Measurements from ENCODE around the gene RAB6A.

The RAB6A gene

DNA sequence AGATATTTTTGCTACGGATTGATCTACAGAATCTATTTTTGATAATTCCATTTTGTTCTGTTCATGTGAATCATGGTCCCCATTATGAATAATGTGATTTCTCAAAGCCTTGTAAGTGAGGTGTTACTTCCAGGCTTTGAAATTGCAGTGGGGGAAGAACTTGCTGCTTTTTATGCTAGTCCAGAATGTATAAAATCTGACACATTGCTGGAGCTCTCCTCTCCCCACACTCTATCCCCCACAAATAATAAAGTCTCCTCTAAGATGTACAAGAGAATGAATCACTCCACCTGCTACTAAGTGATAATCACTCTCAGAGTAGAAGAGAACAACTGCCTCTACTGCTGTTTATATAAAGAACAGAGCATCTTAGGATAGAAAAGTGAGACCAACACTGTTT lies 5.9 kb upstream of the RAB6A start:
- Histone ChIP-seq H3K36me3 (ENCODE audit: control insufficient read depth, insufficient read depth, low read length) (no peaks in the 10 kb centered on the region), H3K27ac (ENCODE audit: insufficient read depth, low read depth, low read length, poor library complexity, severe bottlenecking) (no peak overlapping the region), H3K4me1 (ENCODE audit: control insufficient read depth, insufficient read depth, low read length) (no peaks in the 10 kb centered on the region), H3K27me3 (ENCODE audit: control insufficient read depth, insufficient read depth, low read length, poor library complexity, severe bottlenecking) (no peaks in the 10 kb centered on the region), H3K4me3 (ENCODE audit: insufficient read depth, low read depth, low read length) (no peak overlapping the region), H3K9me3 (ENCODE audit: control insufficient read depth, low read length) (no peaks in the 10 kb centered on the region)
- WGBS, 2 experiments: 100% methylated on average over 1 of the region's 1 CpG

DNA sequence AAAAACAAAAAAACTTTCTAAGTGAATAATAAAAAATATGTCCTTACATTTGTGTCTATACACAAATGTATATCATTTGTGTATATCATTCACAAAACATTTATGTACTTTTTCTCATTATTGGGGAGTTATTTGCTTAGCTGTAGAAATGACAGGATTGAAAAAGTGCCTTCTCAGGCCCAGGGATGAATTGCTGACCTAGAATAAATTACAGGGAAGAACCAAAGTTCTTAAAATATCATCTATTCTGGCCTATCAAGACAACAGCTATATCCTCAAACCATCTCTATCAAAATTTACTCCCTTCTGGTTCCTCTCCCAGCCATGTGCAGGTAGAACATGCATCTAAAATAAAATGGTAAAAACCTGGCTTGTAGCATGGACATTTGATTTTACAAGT lies 1.9 kb upstream of the RAB6A start:
- Histone ChIP-seq H3K27ac (ENCODE audit: insufficient read depth, low read depth, low read length, poor library complexity, severe bottlenecking) (no peak overlapping the region), H3K4me1 (ENCODE audit: control insufficient read depth, insufficient read depth, low read length) (peaks cover 11% of the 10 kb centered on the region), H3K4me3 (ENCODE audit: insufficient read depth, low read depth, low read length) (no peak overlapping the region), H3K36me3 (ENCODE audit: control insufficient read depth, insufficient read depth, low read length) (no peaks in the 10 kb centered on the region), H3K9me3 (ENCODE audit: control insufficient read depth, low read length) (no peaks in the 10 kb centered on the region), H3K27me3 (ENCODE audit: control insufficient read depth, insufficient read depth, low read length, poor library complexity, severe bottlenecking) (no peaks in the 10 kb centered on the region)

DNA sequence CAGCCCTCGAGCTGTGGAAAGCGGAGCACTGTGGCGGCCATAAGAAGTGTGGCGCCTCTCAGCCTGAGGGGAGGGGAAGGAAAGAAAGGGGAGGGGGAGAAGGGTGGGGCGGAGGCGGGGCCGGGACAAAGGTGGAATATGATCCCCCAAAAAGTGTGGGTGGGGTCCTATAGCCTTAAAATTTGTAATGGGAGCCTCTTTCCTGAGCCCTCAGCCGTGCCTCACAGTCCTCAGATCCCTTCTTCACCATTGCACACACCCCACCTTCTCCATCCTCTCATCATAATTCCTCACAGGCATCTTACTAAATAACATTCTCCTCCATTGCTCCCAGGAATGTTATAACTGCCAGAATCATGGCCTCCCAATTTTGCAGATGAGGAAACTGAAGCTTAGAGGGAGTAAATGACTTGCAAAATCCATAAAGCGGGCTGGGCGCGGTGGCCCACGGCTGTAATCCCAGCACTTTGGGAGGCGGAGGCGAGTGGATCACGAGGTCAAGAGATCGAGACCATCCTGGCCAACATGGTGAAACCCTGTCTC lies 600 bp upstream of the RAB6A start:
- H3K36me3 ChIP-seq (ENCODE audit: control insufficient read depth, insufficient read depth, low read length): no peaks in the 10 kb centered on the region
- no peaks in the 10 kb centered on the region for H3K27me3 ChIP-seq (ENCODE audit: control insufficient read depth, insufficient read depth, low read length, poor library complexity, severe bottlenecking)
- no peaks in the 10 kb centered on the region for H3K9me3 ChIP-seq (ENCODE audit: control insufficient read depth, low read length)
- H3K4me3 ChIP-seq (ENCODE audit: insufficient read depth, low read depth, low read length): peak overlapping the region; percentile 88
- no peak overlapping the region for H3K27ac ChIP-seq (ENCODE audit: insufficient read depth, low read depth, low read length, poor library complexity, severe bottlenecking)
- WGBS, 2 experiments: 46 to 47% methylated on average over 15 to 16 of the region's 16 CpGs
- peaks cover 11% of the 10 kb centered on the region for H3K4me1 ChIP-seq (ENCODE audit: control insufficient read depth, insufficient read depth, low read length)

DNA sequence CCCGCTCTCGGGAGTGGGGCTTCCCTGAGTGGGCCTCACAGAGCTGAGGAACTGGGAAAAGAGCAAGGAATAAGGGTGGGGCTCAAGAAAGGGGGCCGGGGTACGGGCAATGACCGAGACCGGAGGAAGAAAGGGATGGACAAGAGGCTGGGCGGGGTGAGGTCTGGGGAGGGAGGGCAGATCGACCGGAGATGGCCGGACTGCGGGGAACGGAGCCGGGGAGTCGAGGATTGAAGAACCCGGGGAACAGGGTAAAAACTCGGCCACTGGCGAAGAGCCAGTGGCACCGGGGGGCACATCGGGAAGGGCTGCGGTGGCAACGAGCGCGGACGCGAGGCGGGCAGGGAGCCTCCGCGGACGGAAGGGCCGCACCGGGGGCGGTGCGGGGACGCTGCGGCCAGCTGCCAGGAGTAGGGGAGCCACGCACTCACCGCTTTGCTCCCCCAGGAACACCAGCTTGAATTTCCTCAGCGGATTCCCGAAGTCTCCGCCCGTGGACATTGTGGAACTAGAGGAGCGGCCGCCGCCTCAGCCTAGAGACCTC lies 667 bp downstream of the RAB6A start:
- WGBS, 2 experiments: 0 to 1% methylated on average over 44 of the region's 44 CpGs
- Histone ChIP-seq H3K4me3 (ENCODE audit: insufficient read depth, low read depth, low read length) (peak overlapping the region; percentile 88), H3K4me1 (ENCODE audit: control insufficient read depth, insufficient read depth, low read length) (peaks cover 11% of the 10 kb centered on the region), H3K9me3 (ENCODE audit: control insufficient read depth, low read length) (no peaks in the 10 kb centered on the region), H3K27me3 (ENCODE audit: control insufficient read depth, insufficient read depth, low read length, poor library complexity, severe bottlenecking) (no peaks in the 10 kb centered on the region), H3K27ac (ENCODE audit: insufficient read depth, low read depth, low read length, poor library complexity, severe bottlenecking) (peak overlapping the region; percentile 62), H3K36me3 (ENCODE audit: control insufficient read depth, insufficient read depth, low read length) (no peaks in the 10 kb centered on the region)

DNA sequence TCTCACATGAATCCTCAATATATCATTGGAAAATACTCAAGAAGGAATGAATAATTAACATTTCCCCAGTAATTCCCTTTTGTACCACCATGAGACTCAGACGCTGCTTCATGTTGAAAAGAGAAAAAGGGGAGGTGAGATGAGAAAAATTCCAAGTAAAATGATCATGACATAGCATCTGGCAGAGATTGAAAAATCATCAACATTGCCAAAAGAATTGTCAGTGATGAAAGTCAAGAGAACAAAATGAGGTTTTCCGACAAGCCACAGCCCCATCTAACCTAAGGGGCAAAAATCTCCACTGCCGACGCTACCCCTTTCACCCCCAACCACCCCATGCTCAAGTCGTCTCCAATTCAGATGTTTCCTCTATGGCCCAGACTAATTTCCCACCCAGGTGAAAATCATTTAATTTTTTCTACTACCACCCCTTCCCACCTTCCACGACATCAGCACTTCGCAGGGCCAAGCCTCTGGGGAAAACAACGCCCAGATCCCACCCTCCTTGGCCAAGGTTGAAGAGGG lies 1.2 kb downstream of the RAB6A start:
- Histone ChIP-seq H3K27me3 (ENCODE audit: control insufficient read depth, insufficient read depth, low read length, poor library complexity, severe bottlenecking) (no peaks in the 10 kb centered on the region), H3K4me1 (ENCODE audit: control insufficient read depth, insufficient read depth, low read length) (peaks cover 11% of the 10 kb centered on the region), H3K27ac (ENCODE audit: insufficient read depth, low read depth, low read length, poor library complexity, severe bottlenecking) (no peak overlapping the region), H3K4me3 (ENCODE audit: insufficient read depth, low read depth, low read length) (peak overlapping the region; percentile 88), H3K36me3 (ENCODE audit: control insufficient read depth, insufficient read depth, low read length) (no peaks in the 10 kb centered on the region), H3K9me3 (ENCODE audit: control insufficient read depth, low read length) (no peaks in the 10 kb centered on the region)
- 0 to 2% methylated on average over 7 to 8 of the region's 8 CpGs for WGBS, 2 experiments

DNA sequence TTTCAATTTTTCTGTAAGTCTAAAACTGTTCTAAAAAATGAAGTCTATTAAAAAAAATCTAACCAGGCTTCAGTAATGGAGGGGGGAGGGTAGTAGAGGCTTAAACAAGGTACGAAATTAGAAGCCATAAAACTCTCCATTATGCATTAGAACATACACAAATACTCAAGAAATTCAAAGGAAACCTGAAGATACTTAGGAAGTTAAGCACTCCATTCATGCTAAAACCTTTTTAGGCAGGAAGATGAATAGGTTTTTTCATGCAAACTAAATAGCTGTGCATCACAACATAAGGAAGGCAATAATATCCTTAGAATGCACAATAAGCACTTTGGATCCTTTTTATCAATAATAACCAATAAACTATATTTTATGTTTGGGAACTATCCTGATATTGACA lies 2.4 kb downstream of the RAB6A start:
- Histone ChIP-seq H3K4me3 (ENCODE audit: insufficient read depth, low read depth, low read length) (peak overlapping the region; percentile 88), H3K4me1 (ENCODE audit: control insufficient read depth, insufficient read depth, low read length) (peaks cover 11% of the 10 kb centered on the region), H3K27me3 (ENCODE audit: control insufficient read depth, insufficient read depth, low read length, poor library complexity, severe bottlenecking) (no peaks in the 10 kb centered on the region), H3K9me3 (ENCODE audit: control insufficient read depth, low read length) (no peaks in the 10 kb centered on the region), H3K27ac (ENCODE audit: insufficient read depth, low read depth, low read length, poor library complexity, severe bottlenecking) (no peak overlapping the region), H3K36me3 (ENCODE audit: control insufficient read depth, insufficient read depth, low read length) (no peaks in the 10 kb centered on the region)
- 50% methylated on average over 1 of the region's 1 CpG; no CpG with 5 or more reads in 1 of the 2 experiments for WGBS, 2 experiments

DNA sequence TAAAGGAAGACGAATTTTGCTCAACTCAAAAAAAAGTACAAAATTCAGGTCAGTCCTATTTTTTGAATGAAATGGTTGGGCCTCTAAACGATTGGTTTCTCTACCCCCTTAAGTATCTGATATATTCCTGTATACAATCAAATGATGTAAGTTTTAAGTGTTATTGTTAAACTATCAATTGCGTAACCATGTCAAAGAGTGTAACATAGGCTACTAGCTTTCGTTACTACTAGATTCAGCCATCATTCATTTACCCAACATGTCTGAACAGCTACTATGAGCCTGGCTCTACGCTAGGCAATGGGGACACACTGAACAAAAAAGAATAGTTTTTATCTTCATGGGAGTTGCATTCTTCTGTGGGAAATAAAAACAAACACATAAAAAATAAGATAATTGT lies 3.3 kb downstream of the RAB6A start:
- H3K9me3 ChIP-seq (ENCODE audit: control insufficient read depth, low read length): no peaks in the 10 kb centered on the region
- no peaks in the 10 kb centered on the region for H3K36me3 ChIP-seq (ENCODE audit: control insufficient read depth, insufficient read depth, low read length)
- H3K4me3 ChIP-seq (ENCODE audit: insufficient read depth, low read depth, low read length): no peak overlapping the region
- 88 to 96% methylated on average over 3 to 5 of the region's 5 CpGs for WGBS, 2 experiments
- no peaks in the 10 kb centered on the region for H3K27me3 ChIP-seq (ENCODE audit: control insufficient read depth, insufficient read depth, low read length, poor library complexity, severe bottlenecking)
- H3K27ac ChIP-seq (ENCODE audit: insufficient read depth, low read depth, low read length, poor library complexity, severe bottlenecking): no peak overlapping the region
- peaks cover 11% of the 10 kb centered on the region for H3K4me1 ChIP-seq (ENCODE audit: control insufficient read depth, insufficient read depth, low read length)

DNA sequence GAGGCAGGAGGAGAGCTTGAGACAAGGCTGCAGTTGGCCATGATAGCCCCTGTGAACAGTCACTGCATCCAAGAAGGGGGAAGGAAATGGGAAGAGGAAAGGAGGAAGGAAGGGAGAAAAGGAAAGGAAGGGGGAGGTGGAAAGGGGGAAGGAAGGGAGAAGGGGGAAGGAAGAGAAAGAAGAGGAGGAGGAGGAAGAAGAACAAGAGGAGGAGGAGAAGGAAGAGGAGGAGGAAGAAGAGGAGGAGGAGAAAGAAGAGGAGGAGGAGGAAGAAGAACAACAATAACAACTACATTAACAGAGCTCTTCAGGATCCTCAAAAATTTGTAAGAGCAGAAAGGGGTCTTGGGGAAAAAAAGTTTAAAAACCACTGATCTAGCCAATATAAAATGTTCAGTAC lies 5.2 kb downstream of the RAB6A start:
- Histone ChIP-seq H3K27ac (ENCODE audit: insufficient read depth, low read depth, low read length, poor library complexity, severe bottlenecking) (no peak overlapping the region), H3K4me1 (ENCODE audit: control insufficient read depth, insufficient read depth, low read length) (peaks cover 11% of the 10 kb centered on the region), H3K4me3 (ENCODE audit: insufficient read depth, low read depth, low read length) (no peak overlapping the region), H3K9me3 (ENCODE audit: control insufficient read depth, low read length) (no peaks in the 10 kb centered on the region), H3K27me3 (ENCODE audit: control insufficient read depth, insufficient read depth, low read length, poor library complexity, severe bottlenecking) (no peaks in the 10 kb centered on the region), H3K36me3 (ENCODE audit: control insufficient read depth, insufficient read depth, low read length) (no peaks in the 10 kb centered on the region)

DNA sequence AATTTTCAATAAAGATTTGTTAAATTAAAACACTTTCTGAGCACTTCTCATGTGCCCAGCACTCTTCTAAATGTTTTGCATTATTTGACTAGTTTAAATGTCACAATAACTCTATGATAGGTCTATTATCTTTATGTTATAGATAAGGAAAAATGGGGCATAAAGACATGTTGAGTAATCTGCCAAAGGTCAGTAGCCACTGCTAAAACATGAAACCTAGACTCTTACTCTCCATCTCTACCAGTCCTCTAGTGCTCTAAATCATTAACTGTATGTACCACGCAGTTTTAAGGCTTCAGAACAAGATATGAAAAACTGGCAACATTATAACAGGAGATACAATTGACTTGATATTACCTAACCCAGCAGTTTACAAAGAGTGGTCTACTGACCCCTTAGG lies 6.9 kb downstream of the RAB6A start:
- Histone ChIP-seq H3K9me3 (ENCODE audit: control insufficient read depth, low read length) (no peaks in the 10 kb centered on the region), H3K4me3 (ENCODE audit: insufficient read depth, low read depth, low read length) (no peak overlapping the region), H3K4me1 (ENCODE audit: control insufficient read depth, insufficient read depth, low read length) (peaks cover 6% of the 10 kb centered on the region), H3K27me3 (ENCODE audit: control insufficient read depth, insufficient read depth, low read length, poor library complexity, severe bottlenecking) (no peaks in the 10 kb centered on the region), H3K36me3 (ENCODE audit: control insufficient read depth, insufficient read depth, low read length) (no peaks in the 10 kb centered on the region), H3K27ac (ENCODE audit: insufficient read depth, low read depth, low read length, poor library complexity, severe bottlenecking) (no peak overlapping the region)
- 97 to 100% methylated on average over 1 of the region's 1 CpG for WGBS, 2 experiments

DNA sequence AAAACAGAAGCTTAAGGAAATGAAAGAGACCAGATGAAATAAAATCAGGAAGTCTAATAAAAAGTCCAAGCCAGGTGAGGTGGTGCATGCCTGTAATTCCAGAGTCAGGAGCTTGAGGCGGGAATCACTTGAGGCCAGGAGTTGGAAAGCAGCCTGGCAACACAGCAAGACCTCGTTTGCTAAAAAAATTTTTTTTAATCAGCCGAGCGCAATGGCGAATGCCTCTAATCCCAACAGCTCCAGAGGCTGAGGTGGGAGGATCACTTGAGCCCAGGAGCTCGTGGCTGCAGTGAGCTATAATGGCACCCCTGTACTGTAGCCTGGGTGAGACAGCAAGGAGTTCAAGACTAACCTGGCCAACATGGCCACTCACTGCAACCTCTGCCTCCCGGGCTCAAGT lies 8.0 kb downstream of the RAB6A start:
- H3K27me3 ChIP-seq (ENCODE audit: control insufficient read depth, insufficient read depth, low read length, poor library complexity, severe bottlenecking): no peaks in the 10 kb centered on the region
- WGBS, 2 experiments: 92 to 94% methylated on average over 7 of the region's 7 CpGs

More for the DNA sequence above, 8.0 kb downstream of the RAB6A start:
- Histone ChIP-seq H3K4me3 (ENCODE audit: insufficient read depth, low read depth, low read length) (no peak overlapping the region), H3K9me3 (ENCODE audit: control insufficient read depth, low read length) (no peaks in the 10 kb centered on the region), H3K4me1 (ENCODE audit: control insufficient read depth, insufficient read depth, low read length) (no peaks in the 10 kb centered on the region), H3K27ac (ENCODE audit: insufficient read depth, low read depth, low read length, poor library complexity, severe bottlenecking) (no peak overlapping the region), H3K36me3 (ENCODE audit: control insufficient read depth, insufficient read depth, low read length) (no peaks in the 10 kb centered on the region)

All from ectodermal cell (in vitro differentiated cells).